ENCODE results near the gene CDCA5. TPM values are rescaled to one million over a fixed set of nuclear protein-coding genes. Genes with fewer than 3 reads are reported as not detected.

CDCA5 gene
- total RNA-seq, 1 experiment from 2014 or later: 72.1 TPM

DNA sequence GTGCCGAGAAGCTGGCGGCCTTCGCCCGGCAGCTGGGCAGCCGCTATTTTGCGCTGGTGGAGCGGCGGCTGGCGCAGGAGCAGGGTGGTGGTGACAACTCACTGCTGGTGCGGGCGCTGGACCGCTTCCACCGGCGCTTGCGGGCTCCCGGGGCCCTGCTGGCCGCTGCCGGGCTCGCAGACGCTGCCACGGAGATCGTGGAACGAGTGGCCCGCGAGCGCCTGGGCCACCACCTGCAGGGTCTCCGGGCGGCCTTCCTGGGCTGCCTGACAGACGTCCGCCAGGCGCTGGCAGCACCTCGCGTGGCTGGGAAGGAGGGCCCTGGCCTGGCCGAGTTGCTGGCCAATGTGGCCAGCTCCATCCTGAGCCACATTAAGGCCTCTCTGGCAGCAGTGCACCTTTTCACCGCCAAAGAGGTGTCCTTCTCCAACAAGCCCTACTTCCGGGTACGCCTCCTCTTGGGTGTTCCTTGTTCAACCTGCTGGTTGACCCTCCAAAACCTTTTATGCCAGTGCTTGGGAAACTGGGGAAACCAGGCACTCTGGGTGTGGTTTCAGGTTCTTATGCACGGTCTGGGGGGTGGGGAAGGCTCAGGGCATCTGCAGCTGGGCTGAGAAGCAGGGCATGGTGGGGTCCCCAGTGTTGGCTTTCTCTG, 24.8 kb upstream of the CDCA5 start (continued):
- TF ChIP-seq, protein P1, sequence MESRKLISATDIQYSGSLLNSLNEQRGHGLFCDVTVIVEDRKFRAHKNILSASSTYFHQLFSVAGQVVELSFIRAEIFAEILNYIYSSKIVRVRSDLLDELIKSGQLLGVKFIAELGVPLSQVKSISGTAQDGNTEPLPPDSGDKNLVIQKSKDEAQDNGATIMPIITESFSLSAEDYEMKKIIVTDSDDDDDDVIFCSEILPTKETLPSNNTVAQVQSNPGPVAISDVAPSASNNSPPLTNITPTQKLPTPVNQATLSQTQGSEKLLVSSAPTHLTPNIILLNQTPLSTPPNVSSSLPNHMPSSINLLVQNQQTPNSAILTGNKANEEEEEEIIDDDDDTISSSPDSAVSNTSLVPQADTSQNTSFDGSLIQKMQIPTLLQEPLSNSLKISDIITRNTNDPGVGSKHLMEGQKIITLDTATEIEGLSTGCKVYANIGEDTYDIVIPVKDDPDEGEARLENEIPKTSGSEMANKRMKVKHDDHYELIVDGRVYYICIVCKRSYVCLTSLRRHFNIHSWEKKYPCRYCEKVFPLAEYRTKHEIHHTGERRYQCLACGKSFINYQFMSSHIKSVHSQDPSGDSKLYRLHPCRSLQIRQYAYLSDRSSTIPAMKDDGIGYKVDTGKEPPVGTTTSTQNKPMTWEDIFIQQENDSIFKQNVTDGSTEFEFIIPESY (IDR thresholded peaks at IDR 0.05; ENCODE audit: extremely low read depth, insufficient replicate concordance, low read length): no peak
- no peak for TF ChIP-seq RAD21 (IDR thresholded peaks at IDR 0.05; ENCODE audit: low read depth)
- TF ChIP-seq CBX3 (IDR thresholded peaks at IDR 0.05; ENCODE audit: low read depth): no peak
- TF ChIP-seq POLR2A (IDR thresholded peaks at IDR 0.05; ENCODE audit: borderline replicate concordance, extremely low read depth, insufficient read depth, insufficient read length): no peak

GRCh38 chr11:65107751-65108468, 24.1 kb upstream of the CDCA5 start:
- no peak overlapping the region for H3K27ac ChIP-seq (ENCODE audit: low read depth, low read length)
- H3K4me2 ChIP-seq (ENCODE audit: low read length): no peak overlapping the region
- intact Hi-C loops (cut with micrococcal nuclease): no loop called here
- H2AFZ ChIP-seq (ENCODE audit: low read depth, low read length, poor library complexity, severe bottlenecking): no peak overlapping the region
- H3K9me3 ChIP-seq (ENCODE audit: control insufficient read depth in 1 of 2, insufficient read depth in 1 of 2, low read depth in 1 of 2, low read length in 2 of 2): no peaks in the 10 kb centered on the region
- H3K27me3 ChIP-seq (ENCODE audit: insufficient read depth, low read length): no peaks in the 10 kb centered on the region
- TF ChIP-seq, protein P2, sequence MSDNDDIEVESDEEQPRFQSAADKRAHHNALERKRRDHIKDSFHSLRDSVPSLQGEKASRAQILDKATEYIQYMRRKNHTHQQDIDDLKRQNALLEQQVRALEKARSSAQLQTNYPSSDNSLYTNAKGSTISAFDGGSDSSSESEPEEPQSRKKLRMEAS (IDR thresholded peaks at IDR 0.05): no peak
- no peak for TF ChIP-seq EZH2phosphoT487 (IDR thresholded peaks at IDR 0.05; ENCODE audit: borderline replicate concordance)
- no peak for TF ChIP-seq YY1 (IDR thresholded peaks at IDR 0.05; ENCODE audit: extremely low read depth, insufficient replicate concordance, low read depth, low read length)
- no peaks in the 10 kb centered on the region for H3K36me3 ChIP-seq (ENCODE audit: control insufficient read depth in 1 of 2, insufficient read depth in 2 of 2, low read length in 2 of 2)
- no peaks in the 10 kb centered on the region for H3K9me2 ChIP-seq (ENCODE audit: insufficient read depth)
- H3K9ac ChIP-seq (ENCODE audit: low read length): no peak overlapping the region
- H3K4me3 ChIP-seq (replicated peaks in 1 of 2; ENCODE audit: low read depth in 1 of 2, low read length in 2 of 2): no peak overlapping the region
- no peak for ATAC-seq
- RAD21 ChIA-PET (ENCODE audit: low non-redundant PET in 1 of 2, low total read pairs in 2 of 2, uncharacterized antibody in 2 of 2, unreplicated experiment in 2 of 2): no interaction called here
- POLR2A ChIA-PET: no interaction called here
- no peaks in the 10 kb centered on the region for H4K20me1 ChIP-seq (ENCODE audit: insufficient read depth)
- DNase-seq (ENCODE audit: low read depth, low spot score): no peak
- no TSS peak for BruUV-seq (replicated peaks)
- peaks cover 12% of the 10 kb centered on the region; the same call in 1 of the 2 replicates for H3K79me2 ChIP-seq (ENCODE audit: insufficient read depth, low read length)
- CTCF ChIA-PET: interaction anchor here (1.0 to 1.3 kb wide), 2 partner anchors 11 to 14 kb away, joined by 3 read pairs; partner anchors contain the start of genes FAU and MRPL49
- H3K4me1 ChIP-seq (ENCODE audit: control insufficient read depth in 1 of 2, insufficient read depth in 2 of 2, low read length in 2 of 2): peaks cover 11 to 24% of the 10 kb centered on the region in 2 experiments
